HUES64 (cell line): ENCODE results near the gene BCL3.

ENCODE experiments used
- H3K27ac ChIP-seq: 2 replicates; pipeline ENCODE4 v1.7.0; 2013; ENCODE audit warnings: low read depth, low read length, inconsistent platforms
- H3K27me3 ChIP-seq: 2 replicates; pipeline ENCODE4 v1.6.1; 2013; ENCODE audit warnings: mild to moderate bottlenecking, low read length; ENCODE audit not compliant: insufficient read depth
- H3K36me3 ChIP-seq: 2 replicates; pipeline ENCODE4 v1.6.1; 2013; ENCODE audit warnings: mild to moderate bottlenecking, low read length; ENCODE audit not compliant: insufficient read depth
- H3K4me1 ChIP-seq: 2 replicates; pipeline ENCODE4 v1.6.1; 2013; ENCODE audit warnings: mild to moderate bottlenecking, low read length, moderate library complexity; ENCODE audit not compliant: insufficient read depth
- H3K4me3 ChIP-seq: 2 replicates; pipeline ENCODE4 v1.5.1; 2013; ENCODE audit warnings: mild to moderate bottlenecking, low read length, moderate library complexity
- H3K9ac ChIP-seq: 2 replicates; pipeline ENCODE4 v1.6.1; 2013; ENCODE audit warnings: mild to moderate bottlenecking, low read depth, low read length
- H3K9me3 ChIP-seq: 2 replicates; pipeline ENCODE4 v1.6.1; 2013; ENCODE audit warnings: low read depth, low read length; ENCODE audit not compliant: insufficient read depth
- WGBS: fragments of 150-250, 120-280 bp; methylation state at CpG from one replicate; pipeline ENCODE4 v1.1.7; 2013; ENCODE audit warnings: missing lambda C conversion rate; 5-methylcytosine and 5-hydroxymethylcytosine counted together

Gene BCL3

DNA sequence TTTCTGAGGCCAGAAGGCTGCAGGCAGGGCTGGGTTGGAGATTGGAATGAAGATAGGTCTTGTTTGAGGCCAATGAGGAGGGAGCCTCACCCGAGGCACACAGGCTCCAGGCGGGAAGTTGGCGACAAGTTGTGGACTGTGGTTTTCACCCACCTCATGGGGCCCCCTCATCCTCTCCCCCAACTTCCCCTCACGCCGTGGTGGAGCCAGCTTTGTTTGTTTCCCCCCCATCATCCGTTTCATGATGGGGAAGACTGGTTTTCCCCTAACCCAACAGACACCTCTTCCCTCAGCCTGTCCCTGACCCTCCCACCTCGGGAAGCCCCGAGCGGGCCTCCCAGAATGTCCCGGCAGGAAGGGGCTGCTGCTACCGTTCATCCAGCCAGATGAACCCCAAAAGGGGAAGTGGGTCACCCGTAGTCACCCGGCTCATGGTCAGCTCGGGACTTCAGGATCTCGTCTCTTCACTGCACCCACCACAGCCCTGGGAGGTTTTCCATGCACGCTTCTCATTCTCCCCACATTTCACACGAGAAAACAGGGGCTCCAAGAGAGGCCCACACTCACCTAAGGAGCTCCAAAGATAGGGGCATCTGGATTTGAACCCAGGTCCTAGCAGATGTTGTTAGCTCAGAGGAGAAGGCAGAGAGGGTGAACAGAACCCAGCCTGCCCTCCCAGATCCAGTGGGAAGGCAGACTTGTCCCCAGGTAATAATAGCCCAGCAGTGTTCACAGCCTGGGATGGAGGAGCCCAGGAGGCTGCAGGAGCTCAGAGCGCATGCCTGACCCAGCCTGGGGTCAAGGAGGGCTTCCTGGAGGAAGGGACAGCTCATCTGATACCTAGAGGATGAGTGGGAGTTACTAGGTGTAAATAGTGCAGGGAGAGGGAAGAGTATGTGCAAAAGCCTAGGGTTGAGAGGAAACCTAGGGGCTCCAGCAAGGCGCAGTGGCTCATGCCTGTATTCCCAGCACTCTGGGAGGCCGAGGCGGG is 26.1 kb upstream of the BCL3 start:
- Histone ChIP-seq H3K4me1 (peaks cover 15% of the 10 kb centered on the region), H3K27ac (no peak overlapping the region), H3K27me3 (no peaks in the 10 kb centered on the region; the same call in 1 of the 2 replicates), H3K9me3 (no peaks in the 10 kb centered on the region), H3K4me3 (no peak overlapping the region), H3K36me3 (no peaks in the 10 kb centered on the region), H3K9ac (no peak overlapping the region)
- WGBS, result 87% methylated on average over 21 of the region's 21 CpGs

GRCh38 chr19:44723299-44723951 is 25.1 kb upstream of the BCL3 start:
- H3K36me3 ChIP-seq, result no peaks in the 10 kb centered on the region
- H3K4me1 ChIP-seq, result peaks cover 10% of the 10 kb centered on the region
- no peak overlapping the region for H3K9ac ChIP-seq

GRCh38 chr19:44723952-44724319 is 24.6 kb upstream of the BCL3 start:
- WGBS, result 20% methylated on average over 7 of the region's 7 CpGs
- peaks cover 6% of the 10 kb centered on the region; the same call in 1 of the 2 replicates for H3K4me1 ChIP-seq

More at GRCh38 chr19:44723299-44723951, 25.1 kb upstream of the BCL3 start:
- H3K9me3 ChIP-seq, result no peaks in the 10 kb centered on the region
- H3K27ac ChIP-seq, result no peak overlapping the region
- no peak overlapping the region for H3K4me3 ChIP-seq
- WGBS, result 84% methylated on average over 10 of the region's 10 CpGs
- H3K27me3 ChIP-seq, result no peaks in the 10 kb centered on the region; the same call in 1 of the 2 replicates

GRCh38 chr19:44725251-44725650 is 23.3 kb upstream of the BCL3 start:
- Histone ChIP-seq H3K27ac (no peak overlapping the region), H3K4me3 (no peak overlapping the region), H3K9me3 (no peaks in the 10 kb centered on the region), H3K27me3 (no peaks in the 10 kb centered on the region; the same call in 1 of the 2 replicates), H3K4me1 (no peaks in the 10 kb centered on the region), H3K36me3 (no peaks in the 10 kb centered on the region), H3K9ac (no peak overlapping the region)
- 71% methylated on average over 18 of the region's 18 CpGs for WGBS

More at GRCh38 chr19:44723952-44724319, 24.6 kb upstream of the BCL3 start:
- Histone ChIP-seq H3K9ac (no peak overlapping the region), H3K9me3 (no peaks in the 10 kb centered on the region), H3K36me3 (no peaks in the 10 kb centered on the region), H3K4me3 (no peak overlapping the region), H3K27ac (no peak overlapping the region), H3K27me3 (no peaks in the 10 kb centered on the region; the same call in 1 of the 2 replicates)

GRCh38 chr19:44725684-44726083 is 22.8 kb upstream of the BCL3 start:
- WGBS, result 94% methylated on average over 5 of the region's 5 CpGs
- Histone ChIP-seq H3K9me3 (no peaks in the 10 kb centered on the region), H3K9ac (no peak overlapping the region), H3K27me3 (no peaks in the 10 kb centered on the region; the same call in 1 of the 2 replicates), H3K27ac (no peak overlapping the region), H3K4me3 (no peak overlapping the region), H3K36me3 (no peaks in the 10 kb centered on the region), H3K4me1 (no peaks in the 10 kb centered on the region)

DNA sequence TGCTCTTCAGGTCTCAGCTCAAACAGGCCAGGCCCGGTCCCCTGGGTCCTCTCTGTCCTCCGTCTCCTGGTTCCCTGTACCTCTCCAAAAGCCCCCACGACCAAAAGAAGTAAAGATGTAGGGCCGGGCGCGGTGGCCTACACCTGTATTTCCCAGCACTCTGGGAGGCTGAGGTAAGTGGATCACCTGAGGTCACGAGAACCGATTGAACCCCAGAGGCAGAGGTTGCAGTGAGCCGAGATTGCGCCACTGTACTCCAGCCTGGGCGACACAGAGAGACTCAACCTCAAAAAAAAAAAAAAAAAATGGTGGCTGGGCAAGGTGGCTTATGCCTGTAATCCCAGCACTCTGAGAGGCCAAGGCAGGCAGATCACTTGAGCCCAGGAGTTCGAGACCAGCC is 22.0 kb upstream of the BCL3 start:
- 96% methylated on average over 12 of the region's 12 CpGs for WGBS
- Histone ChIP-seq H3K27ac (no peak overlapping the region), H3K36me3 (no peaks in the 10 kb centered on the region)

DNA sequence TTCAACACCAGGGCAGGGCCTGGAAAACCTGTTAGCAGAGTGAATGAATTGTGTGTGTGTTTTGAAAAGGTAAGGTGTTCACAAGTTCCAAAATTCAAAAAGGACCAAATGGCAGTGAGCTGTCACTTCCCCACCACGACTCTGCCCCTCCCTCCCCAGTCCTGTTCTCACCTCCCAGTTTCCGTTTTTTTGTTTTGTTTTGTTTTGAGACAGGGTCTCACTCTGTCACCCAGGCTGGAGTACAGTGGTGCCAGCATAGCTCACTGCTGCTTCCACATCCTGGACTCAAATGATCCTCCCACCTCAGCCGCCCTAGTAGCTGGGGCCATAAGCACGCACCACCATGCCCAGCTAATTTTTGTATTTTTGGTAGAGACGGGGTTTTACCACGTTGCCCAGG is 20.3 kb upstream of the BCL3 start:
- 81% methylated on average over 6 of the region's 6 CpGs for WGBS
- Histone ChIP-seq H3K9me3 (no peaks in the 10 kb centered on the region), H3K27me3 (no peaks in the 10 kb centered on the region; the same call in 1 of the 2 replicates), H3K36me3 (no peaks in the 10 kb centered on the region), H3K4me1 (no peaks in the 10 kb centered on the region), H3K9ac (no peak overlapping the region), H3K4me3 (no peak overlapping the region), H3K27ac (no peak overlapping the region)

More for the DNA sequence above, 22.0 kb upstream of the BCL3 start:
- Histone ChIP-seq H3K27me3 (no peaks in the 10 kb centered on the region; the same call in 1 of the 2 replicates), H3K9ac (no peak overlapping the region), H3K9me3 (no peaks in the 10 kb centered on the region), H3K4me3 (no peak overlapping the region), H3K4me1 (no peaks in the 10 kb centered on the region)

DNA sequence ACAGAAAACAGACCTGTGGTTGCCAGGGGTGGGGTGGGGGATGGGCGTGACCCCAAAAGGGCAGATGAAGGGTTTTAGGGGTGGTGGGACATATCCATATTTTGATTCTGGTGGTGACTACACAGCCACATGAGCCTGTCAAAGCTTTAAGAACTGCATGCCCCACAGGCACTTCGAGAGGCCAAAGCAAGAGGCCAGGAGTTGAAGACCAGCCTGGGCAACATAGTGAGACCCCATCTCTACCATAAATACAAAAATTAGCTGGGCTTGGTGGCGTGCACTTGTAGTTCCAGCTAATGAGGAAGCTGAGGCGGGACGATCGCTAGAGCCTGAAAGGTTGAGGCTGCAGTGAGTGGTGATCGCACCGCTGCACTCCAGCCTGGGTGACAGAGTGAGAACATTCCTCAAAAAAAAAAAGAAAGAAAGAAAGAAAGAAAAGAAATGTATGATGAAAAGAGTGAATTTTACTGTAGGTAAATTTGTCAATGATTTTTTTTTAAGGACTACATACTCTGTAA is 18.9 kb upstream of the BCL3 start:
- H3K36me3 ChIP-seq, result no peaks in the 10 kb centered on the region
- H3K9ac ChIP-seq, result no peak overlapping the region
- no peak overlapping the region for H3K4me3 ChIP-seq
- no peaks in the 10 kb centered on the region; the same call in 1 of the 2 replicates for H3K27me3 ChIP-seq
- 94% methylated on average over 8 of the region's 8 CpGs for WGBS
- no peaks in the 10 kb centered on the region for H3K9me3 ChIP-seq
- no peak overlapping the region for H3K27ac ChIP-seq
- no peaks in the 10 kb centered on the region for H3K4me1 ChIP-seq

- Histone ChIP-seq H3K36me3 (no peaks in the 10 kb centered on the region), H3K4me3 (no peak overlapping the region), H3K9ac (no peak overlapping the region), H3K9me3 (no peaks in the 10 kb centered on the region), H3K27ac (no peak overlapping the region), H3K27me3 (no peaks in the 10 kb centered on the region), H3K4me1 (no peaks in the 10 kb centered on the region)
- 90% methylated on average over 4 of the region's 5 CpGs for WGBS
Measured at GRCh38 chr19:44731081-44731480, 17.4 kb upstream of the BCL3 start.

DNA sequence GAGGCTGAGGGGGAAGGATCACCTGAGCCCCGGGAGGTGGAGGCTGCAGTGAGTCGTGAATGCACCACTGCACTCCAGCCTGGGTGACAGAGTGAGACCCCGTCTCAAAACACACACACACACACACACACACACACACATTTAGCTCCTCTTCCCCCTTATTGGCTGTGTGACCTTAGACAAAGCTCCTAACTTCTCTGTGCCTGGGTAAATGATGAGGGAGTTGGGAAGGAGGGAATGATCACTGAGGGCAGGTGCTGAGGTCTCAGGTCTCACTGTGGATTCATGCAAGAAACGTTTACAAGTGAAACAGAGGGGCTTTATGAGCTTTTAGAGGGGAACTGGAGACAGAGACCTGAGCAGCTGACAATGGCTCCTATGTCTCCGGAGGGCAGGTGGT is 16.9 kb upstream of the BCL3 start:
- H3K36me3 ChIP-seq, result no peaks in the 10 kb centered on the region
- no peaks in the 10 kb centered on the region for H3K27me3 ChIP-seq
- no peaks in the 10 kb centered on the region for H3K9me3 ChIP-seq
- H3K27ac ChIP-seq, result no peak overlapping the region
- H3K4me3 ChIP-seq, result no peak overlapping the region
- no peak overlapping the region for H3K9ac ChIP-seq
- 79% methylated on average over 5 of the region's 5 CpGs for WGBS
- no peaks in the 10 kb centered on the region for H3K4me1 ChIP-seq
